ENCODE data around the gene SLC9C2. TPM values are rescaled to one million over a fixed set of nuclear protein-coding genes. Genes with fewer than 3 reads are reported as not detected.
"Not testable (repeated sequence)": the region's sequence is repeated elsewhere in the genome, so short reads cannot be mapped to it uniquely, and the experiment has no call there.

The SLC9C2 gene
- polyA plus RNA-seq, 1 experiment: not detected

- no peak for TF ChIP-seq CTCF (IDR thresholded peaks at IDR 0.05; ENCODE audit: insufficient read depth, low read depth, low read length)
- POLR2A ChIA-PET: no interaction called here
Measured at GRCh38 chr1:173572201-173572873, 30.5 kb downstream of the SLC9C2 start.

GRCh38 chr1:173570370-173571007 is 32.4 kb downstream of the SLC9C2 start:
- Histone ChIP-seq H3K4me3 (ENCODE audit: low read depth, low read length) (no peak overlapping the region), H3K36me3 (ENCODE audit: control insufficient read depth, insufficient read depth, low read length) (no peaks in the 10 kb centered on the region), H3K27me3 (ENCODE audit: control insufficient read depth, insufficient read depth, low read length) (no peaks in the 10 kb centered on the region)
- no peak for TF ChIP-seq CTCF (IDR thresholded peaks at IDR 0.05; ENCODE audit: insufficient read depth, low read depth, low read length)
- DNase-seq (ENCODE audit: low read depth): no peak
- ChIA-PET POLR2A (no interaction called here), CTCF (interaction anchor here (0.6 to 1.7 kb wide), 4 partner anchors 8 to 748 kb away, joined by 3 to 4 read pairs (median 3); no protein-coding TSS in a partner anchor)

More at GRCh38 chr1:173572201-173572873, 30.5 kb downstream of the SLC9C2 start:
- no peak overlapping the region for H3K4me3 ChIP-seq (ENCODE audit: low read depth, low read length)
- H3K27me3 ChIP-seq (ENCODE audit: control insufficient read depth, insufficient read depth, low read length): no peaks in the 10 kb centered on the region
- no peak for DNase-seq (ENCODE audit: low read depth)
- H3K36me3 ChIP-seq (ENCODE audit: control insufficient read depth, insufficient read depth, low read length): no peaks in the 10 kb centered on the region
- CTCF ChIA-PET: interaction anchor here (0.6 kb wide), 1 partner anchor 16 kb away, joined by 3 read pairs; no protein-coding TSS in a partner anchor

- DNase-seq (ENCODE audit: low read depth): no peak
- no peak overlapping the region for H3K4me3 ChIP-seq (ENCODE audit: low read depth, low read length)
- no peaks in the 10 kb centered on the region for H3K27me3 ChIP-seq (ENCODE audit: control insufficient read depth, insufficient read depth, low read length)
- CTCF ChIA-PET: interaction anchor here (1.9 kb wide), 1 partner anchor 13 kb away, joined by 5 read pairs; no protein-coding TSS in a partner anchor
- POLR2A ChIA-PET: no interaction called here
- no peak for TF ChIP-seq CTCF (IDR thresholded peaks at IDR 0.05; ENCODE audit: insufficient read depth, low read depth, low read length)
- H3K36me3 ChIP-seq (ENCODE audit: control insufficient read depth, insufficient read depth, low read length): no peaks in the 10 kb centered on the region
Measured at GRCh38 chr1:173568483-173568882, 34.4 kb downstream of the SLC9C2 start.

GRCh38 chr1:173563846-173564245 is 39.0 kb downstream of the SLC9C2 start:
- DNase-seq (ENCODE audit: low read depth); H3K27me3 ChIP-seq (ENCODE audit: control insufficient read depth, insufficient read depth, low read length); H3K36me3 ChIP-seq (ENCODE audit: control insufficient read depth, insufficient read depth, low read length); CTCF ChIA-PET; H3K4me3 ChIP-seq (ENCODE audit: low read depth, low read length); POLR2A ChIA-PET: not testable (repeated sequence)

GRCh38 chr1:173562813-173563212 is 40.1 kb downstream of the SLC9C2 start:
- TF ChIP-seq CTCF (IDR thresholded peaks at IDR 0.05; ENCODE audit: insufficient read depth, low read depth, low read length): 0 out of 2 replicates have a peak, but pooled peaks have one; percentile 9

More at GRCh38 chr1:173562813-173563212, 40.1 kb downstream of the SLC9C2 start:
- ChIA-PET CTCF (no interaction called here), POLR2A (no interaction called here)
- H3K27me3 ChIP-seq (ENCODE audit: control insufficient read depth, insufficient read depth, low read length): no peaks in the 10 kb centered on the region
- H3K4me3 ChIP-seq (ENCODE audit: low read depth, low read length): no peak overlapping the region
- no peaks in the 10 kb centered on the region for H3K36me3 ChIP-seq (ENCODE audit: control insufficient read depth, insufficient read depth, low read length)
- no peak for DNase-seq (ENCODE audit: low read depth)

All from BJ (cell line).